HepG2 (cell line): ENCODE measurements around the gene PLCG1. TPM values are rescaled to one million over a fixed set of nuclear protein-coding genes. Genes with fewer than 3 reads are reported as not detected.

ENCODE experiments used
- ATAC-seq: fragments of 200-7000 bp; cut with Tn5 transposase; 3 replicates; pipeline ENCODE4 v1.9.1; 2020; ENCODE audit warnings: mild to moderate bottlenecking, moderate library complexity
- BruUV-seq: library from RNA; stranded (reverse); fragments of 400-500 nt; replicated peaks from 2 replicates; lab custom pipeline; 2021; lab: Mats Ljungman, UMichigan
- CTCF ChIA-PET: fragments of 300-600 bp; formaldehyde crosslinking; extraction: SDS; loops from one replicate; lab custom pipeline; 2021; ENCODE audit warnings: low total read pairs, inconsistent platforms, low intra/inter-chr PET ratio; lab: Yijun Ruan, JAX
- POLR2A ChIA-PET: fragments of 350-600 bp; sonication (Branson Sonifier 250); formaldehyde crosslinking; loops from one replicate; lab custom pipeline; 2020; ENCODE audit warnings: antibody characterized with exemption, inconsistent platforms; lab: Yijun Ruan, JAX
- DNase-seq: peaks from one replicate; pipeline ENCODE4 v3.0.0-alpha.2; 2015; ENCODE audit warnings: low spot score
- FAIRE-seq: peaks from 3 replicates; lab custom pipeline; 2011; peaks lifted over from hg19 to GRCh38; lab: Jason Lieb, UNC
- H2AFZ ChIP-seq: one replicate; pipeline ENCODE4 v1.6.1; 2011; ENCODE audit warnings: low read length, inconsistent platforms
- H3K27ac ChIP-seq: fragments of 300-600 bp; 3 replicates; pipeline ENCODE4 v1.8.0; 2011; ENCODE audit warnings: mixed run types, mild to moderate bottlenecking, mixed read lengths, low read length, inconsistent platforms; ENCODE audit not compliant: insufficient read depth; ENCODE audit errors: extremely low read length
- H3K27me3 ChIP-seq, 2 experiments: fragments of 200-600 bp in 1 of 2; 2 replicates in 1 of 2; 3 replicates in 1 of 2; pipeline versions ENCODE4 v1.6.0 to v1.8.0; 2011; ENCODE audit warnings: low read length in 2 of 2, mild to moderate bottlenecking in 2 of 2, moderate library complexity in 2 of 2, inconsistent platforms in 1 of 2; ENCODE audit not compliant: insufficient read depth in 2 of 2, control insufficient read depth in 1 of 2
- H3K36me3 ChIP-seq, 2 experiments: fragments of 200-600 bp in 1 of 2; replicated peaks in 1 of 2; 2 replicates in 1 of 2; 3 replicates in 1 of 2; pipeline versions ENCODE4 v1.5.1 to v1.8.0; 2011; ENCODE audit warnings: low read length in 2 of 2, inconsistent platforms in 1 of 2; ENCODE audit not compliant: insufficient read depth in 2 of 2, control insufficient read depth in 1 of 2
- H3K4me1 ChIP-seq: 2 replicates; pipeline ENCODE4 v1.5.1; 2012; ENCODE audit warnings: low read length, inconsistent platforms; ENCODE audit not compliant: insufficient read depth
- H3K4me2 ChIP-seq: 2 replicates; pipeline ENCODE4 v1.6.0; 2011; ENCODE audit warnings: low read depth, low read length, inconsistent platforms
- H3K4me3 ChIP-seq, 3 experiments: fragments of 200-600 bp in 1 of 3; sonication (generic), shearing (Covaris generic) in 1 of 3; replicated peaks in 1 of 3; 2 replicates each; pipeline ENCODE4 v1.5.1; 2011 to 2016; ENCODE audit warnings: low read length in 3 of 3, inconsistent platforms in 2 of 3, low read depth in 2 of 3, mild to moderate bottlenecking in 2 of 3, control low read depth in 1 of 3, mixed read lengths in 1 of 3; ENCODE audit not compliant: insufficient read depth in 1 of 3
- H3K79me2 ChIP-seq: one replicate; pipeline ENCODE4 v1.6.1; 2011; ENCODE audit warnings: low read length, inconsistent platforms; ENCODE audit not compliant: insufficient read depth
- H3K9ac ChIP-seq: 2 replicates; pipeline ENCODE4 v1.6.0; 2011; ENCODE audit warnings: mild to moderate bottlenecking, low read depth, low read length, inconsistent platforms; ENCODE audit not compliant: insufficient read depth
- H3K9me3 ChIP-seq: 2 replicates; pipeline ENCODE4 v1.5.1; 2012; ENCODE audit warnings: mild to moderate bottlenecking, low read length
- H4K20me1 ChIP-seq: 2 replicates; pipeline ENCODE4 v1.6.0; 2011; ENCODE audit warnings: inconsistent platforms, mild to moderate bottlenecking, low read length, moderate library complexity; ENCODE audit not compliant: insufficient read depth
- ASH2L ChIP-seq: fragments of 300-600, 200-600 bp; sonication (generic); IDR thresholded peaks from 2 replicates; pipeline ENCODE4 v1.7.0; 2017; ENCODE audit warnings: low read depth, mild to moderate bottlenecking, moderate library complexity, mixed read lengths, low read length; ENCODE audit not compliant: insufficient read length
- ATM ChIP-seq: fragments of 450-650 bp; IDR thresholded peaks from 2 replicates; pipeline ENCODE4 v1.7.1; 2017; ENCODE audit warnings: mild to moderate bottlenecking, borderline replicate concordance
- EHMT2 ChIP-seq: fragments of 200-600 bp; sonication (generic); IDR thresholded peaks from 2 replicates; pipeline ENCODE4 v1.7.0; 2017; ENCODE audit warnings: antibody characterized with exemption, low read depth, low read length, borderline replicate concordance
- ETV5 ChIP-seq: IDR thresholded peaks from 2 replicates; pipeline ENCODE4 v1.6.1; 2018; ENCODE audit warnings: missing biosample characterization, missing genetic modification reagents, inconsistent platforms, borderline replicate concordance
- FOSL2 ChIP-seq: sonication (generic); formaldehyde crosslinking; IDR thresholded peaks from 2 replicates; pipeline ENCODE4 v1.4.0; 2020; ENCODE audit warnings: missing genetic modification reagents
- FOXC1 ChIP-seq: sonication (generic); formaldehyde crosslinking; IDR thresholded peaks from 2 replicates; pipeline ENCODE4 v1.8.0; 2022; ENCODE audit warnings: mild to moderate bottlenecking, missing genetic modification reagents, borderline replicate concordance
- GZF1 ChIP-seq: sonication (generic); formaldehyde crosslinking; IDR thresholded peaks from 2 replicates; pipeline ENCODE4 v1.5.1; 2020; ENCODE audit warnings: mild to moderate bottlenecking, missing genetic modification reagents
- IKZF4 ChIP-seq: sonication (generic); formaldehyde crosslinking; IDR thresholded peaks from 2 replicates; pipeline ENCODE4 v1.5.1; 2020; ENCODE audit warnings: borderline replicate concordance, mild to moderate bottlenecking, low read depth, missing genetic modification reagents; ENCODE audit errors: not compliant biosample characterization
- MTA3 ChIP-seq: sonication (generic); formaldehyde crosslinking; IDR thresholded peaks from 2 replicates; pipeline ENCODE4 v1.4.0; 2020; ENCODE audit warnings: missing genetic modification reagents
- NCOA1 ChIP-seq: sonication (generic); formaldehyde crosslinking; IDR thresholded peaks from 2 replicates; pipeline ENCODE4 v1.9.0; 2021; ENCODE audit warnings: missing genetic modification reagents
- RAD51 ChIP-seq: fragments of 450-650 bp; IDR thresholded peaks from 2 replicates; pipeline ENCODE4 v1.6.1; 2016; ENCODE audit warnings: borderline replicate concordance
- RBM22 ChIP-seq: fragments of 200-400 bp; formaldehyde crosslinking; optimal IDR thresholded peaks from 2 replicates; pipeline ENCODE3; 2017; ENCODE audit warnings: mild to moderate bottlenecking, low read length, moderate library complexity
- RELA ChIP-seq: sonication (generic); formaldehyde crosslinking; IDR thresholded peaks from 2 replicates; pipeline ENCODE4 v1.4.0; 2020; ENCODE audit warnings: missing genetic modification reagents
- SALL1 ChIP-seq: sonication (generic); formaldehyde crosslinking; IDR thresholded peaks from 2 replicates; pipeline ENCODE4 v1.8.0; 2022; ENCODE audit warnings: mild to moderate bottlenecking, missing genetic modification reagents
- ZFX ChIP-seq: sonication (generic); formaldehyde crosslinking; IDR thresholded peaks from 2 replicates; pipeline ENCODE4 v1.4.0; 2020; ENCODE audit warnings: mild to moderate bottlenecking, low read depth, missing genetic modification reagents, moderate library complexity
- ZNF224 ChIP-seq: sonication (generic); formaldehyde crosslinking; IDR thresholded peaks from 2 replicates; pipeline ENCODE4 v1.5.0; 2020; ENCODE audit warnings: mild to moderate bottlenecking, missing genetic modification reagents
- ZNF264 ChIP-seq: sonication (generic); formaldehyde crosslinking; IDR thresholded peaks from 2 replicates; pipeline ENCODE4 v1.4.0; 2020; ENCODE audit warnings: missing genetic modification reagents
- ZNF430 ChIP-seq: sonication (generic); formaldehyde crosslinking; IDR thresholded peaks from 2 replicates; pipeline ENCODE4 v1.9.0; 2021; ENCODE audit warnings: mild to moderate bottlenecking, missing genetic modification reagents
- ZNF510 ChIP-seq: sonication (generic); formaldehyde crosslinking; IDR thresholded peaks from 2 replicates; pipeline ENCODE4 v1.4.0; 2020; ENCODE audit warnings: low read depth, mild to moderate bottlenecking, missing genetic modification reagents
- ZNF569 ChIP-seq: sonication (generic); formaldehyde crosslinking; IDR thresholded peaks from 2 replicates; pipeline ENCODE4 v1.5.0; 2020; ENCODE audit warnings: mild to moderate bottlenecking, missing genetic modification reagents, moderate library complexity, borderline replicate concordance
- WGBS: methylation state at CpG from one replicate; pipeline ENCODE4 v1.1.6; 2017; ENCODE audit warnings: low lambda C conversion rate; 5-methylcytosine and 5-hydroxymethylcytosine counted together
- in situ Hi-C: cut with HindIII; loops from 2 replicates; pipeline ENCODE4 v1.10.0; 2017; ENCODE audit warnings: low pct_unique_long_range_greater_than_20kb; ENCODE audit not compliant: extremely low pct_ligation_motif_present
- intact Hi-C: fragments of 100-400 bp; cut with micrococcal nuclease; formaldehyde crosslinking; loops from one replicate; pipeline ENCODE4 v1.10.0; 2022; ENCODE audit not compliant: unreplicated experiment
- polyA plus RNA-seq, 8 experiments: library from polyadenylated mRNA; depleted of rRNA in 3 of 8; stranded (reverse) in 7 of 8; unstranded in 1 of 8; fragments of >200 nt; fragmentation: Illumina TruSeq in 4 of 8; extraction: Trizol in 4 of 8; gene quantifications; 2 replicates each; pipeline versions ENCODE4 v1.2.1 to v1.2.3, GENCODE V29; 2011 to 2016; ENCODE audit warnings: low read depth in 4 of 8, missing spikeins in 1 of 8, mixed read lengths in 1 of 8; ENCODE audit not compliant: insufficient read depth in 1 of 8
- total RNA-seq, 5 experiments: library from RNA; depleted of rRNA; stranded (reverse); fragments of >200 nt; fragmentation: Illumina TruSeq; extraction: Trizol; gene quantifications; 2 replicates each; pipeline ENCODE4 v1.2.3, GENCODE V29; 2016; ENCODE audit warnings: low read depth in 1 of 5
- TF ChIP-seq, protein P1 (sequence below): IDR thresholded peaks from 2 replicates; pipeline ENCODE4 v1.4.0; 2020; ENCODE audit warnings: mild to moderate bottlenecking, missing genetic modification reagents
- TF ChIP-seq, protein P2 (sequence below): sonication (generic); formaldehyde crosslinking; IDR thresholded peaks from 2 replicates; pipeline ENCODE4 v1.4.0; 2020; ENCODE audit warnings: missing genetic modification reagents

Gene PLCG1
- total and polyA plus RNA-seq, 2 of the 13 experiments (the other 11 are each of a cell fraction or from before 2014, with no cell fraction given), result 85.3 to 158 TPM

GRCh38 chr20:41124451-41125094 is 12.8 kb upstream of the PLCG1 start:
- Histone ChIP-seq H3K4me3 (no peak overlapping the region), H3K9ac (no peak overlapping the region; the same call in 1 of the 2 replicates), H3K4me2 (no peak overlapping the region), H3K27ac (peak overlapping the region; percentile 23), H3K36me3 (peaks cover 28 to 49% of the 10 kb centered on the region in 2 experiments), H4K20me1 (no peaks in the 10 kb centered on the region), H3K27me3 (no peaks in the 10 kb centered on the region), H3K9me3 (no peaks in the 10 kb centered on the region), H3K79me2 (no peaks in the 10 kb centered on the region), H3K4me1 (peaks cover 17% of the 10 kb centered on the region), H2AFZ (no peak overlapping the region)
- no peak for FAIRE-seq
- no TSS peak for BruUV-seq
- DNase-seq, result no peak
- WGBS, result 93% methylated on average over 3 of the region's 3 CpGs
- POLR2A ChIA-PET, result no interaction called here
- ATAC-seq, result peak; percentile 57
- intact Hi-C loops (no loop called here), in situ Hi-C loops (no loop called here)
- CTCF ChIA-PET, result no interaction called here
- no peak for TF ChIP-seq MTA3 (CRISPR knock-in tag)
- TF ChIP-seq IKZF4 (CRISPR knock-in tag), result no peak
- TF ChIP-seq NCOA1, result no peak
- no peak for TF ChIP-seq ZNF569 (CRISPR knock-in tag)
- TF ChIP-seq ZNF430, result no peak
- no peak for TF ChIP-seq RELA (CRISPR knock-in tag)
- no peak for TF ChIP-seq FOXC1 (CRISPR knock-in tag)
- no peak for TF ChIP-seq EHMT2
- TF ChIP-seq RAD51, result no peak
- TF ChIP-seq, protein P1, sequence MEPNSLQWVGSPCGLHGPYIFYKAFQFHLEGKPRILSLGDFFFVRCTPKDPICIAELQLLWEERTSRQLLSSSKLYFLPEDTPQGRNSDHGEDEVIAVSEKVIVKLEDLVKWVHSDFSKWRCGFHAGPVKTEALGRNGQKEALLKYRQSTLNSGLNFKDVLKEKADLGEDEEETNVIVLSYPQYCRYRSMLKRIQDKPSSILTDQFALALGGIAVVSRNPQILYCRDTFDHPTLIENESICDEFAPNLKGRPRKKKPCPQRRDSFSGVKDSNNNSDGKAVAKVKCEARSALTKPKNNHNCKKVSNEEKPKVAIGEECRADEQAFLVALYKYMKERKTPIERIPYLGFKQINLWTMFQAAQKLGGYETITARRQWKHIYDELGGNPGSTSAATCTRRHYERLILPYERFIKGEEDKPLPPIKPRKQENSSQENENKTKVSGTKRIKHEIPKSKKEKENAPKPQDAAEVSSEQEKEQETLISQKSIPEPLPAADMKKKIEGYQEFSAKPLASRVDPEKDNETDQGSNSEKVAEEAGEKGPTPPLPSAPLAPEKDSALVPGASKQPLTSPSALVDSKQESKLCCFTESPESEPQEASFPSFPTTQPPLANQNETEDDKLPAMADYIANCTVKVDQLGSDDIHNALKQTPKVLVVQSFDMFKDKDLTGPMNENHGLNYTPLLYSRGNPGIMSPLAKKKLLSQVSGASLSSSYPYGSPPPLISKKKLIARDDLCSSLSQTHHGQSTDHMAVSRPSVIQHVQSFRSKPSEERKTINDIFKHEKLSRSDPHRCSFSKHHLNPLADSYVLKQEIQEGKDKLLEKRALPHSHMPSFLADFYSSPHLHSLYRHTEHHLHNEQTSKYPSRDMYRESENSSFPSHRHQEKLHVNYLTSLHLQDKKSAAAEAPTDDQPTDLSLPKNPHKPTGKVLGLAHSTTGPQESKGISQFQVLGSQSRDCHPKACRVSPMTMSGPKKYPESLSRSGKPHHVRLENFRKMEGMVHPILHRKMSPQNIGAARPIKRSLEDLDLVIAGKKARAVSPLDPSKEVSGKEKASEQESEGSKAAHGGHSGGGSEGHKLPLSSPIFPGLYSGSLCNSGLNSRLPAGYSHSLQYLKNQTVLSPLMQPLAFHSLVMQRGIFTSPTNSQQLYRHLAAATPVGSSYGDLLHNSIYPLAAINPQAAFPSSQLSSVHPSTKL (CRISPR knock-in tag), result peak; percentile 33; the same call in 1 of the 2 replicates
- TF ChIP-seq ZNF264 (CRISPR knock-in tag), result no peak
- no peak for TF ChIP-seq ZNF510
- 0 out of 2 replicates have a peak, but pooled peaks have one; percentile 23 for TF ChIP-seq SALL1 (CRISPR knock-in tag)
- peak; percentile 79 for TF ChIP-seq RBM22
- TF ChIP-seq ZFX (CRISPR knock-in tag), result peak; percentile 52
- TF ChIP-seq, protein P2, sequence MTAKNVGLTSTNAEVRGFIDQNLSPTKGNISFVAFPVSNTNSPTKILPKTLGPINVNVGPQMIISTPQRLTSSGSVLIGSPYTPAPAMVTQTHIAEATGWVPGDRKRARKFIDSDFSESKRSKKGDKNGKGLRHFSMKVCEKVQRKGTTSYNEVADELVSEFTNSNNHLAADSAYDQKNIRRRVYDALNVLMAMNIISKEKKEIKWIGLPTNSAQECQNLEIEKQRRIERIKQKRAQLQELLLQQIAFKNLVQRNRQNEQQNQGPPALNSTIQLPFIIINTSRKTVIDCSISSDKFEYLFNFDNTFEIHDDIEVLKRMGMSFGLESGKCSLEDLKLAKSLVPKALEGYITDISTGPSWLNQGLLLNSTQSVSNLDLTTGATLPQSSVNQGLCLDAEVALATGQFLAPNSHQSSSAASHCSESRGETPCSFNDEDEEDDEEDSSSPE (CRISPR knock-in tag), result no peak
- no peak for TF ChIP-seq ATM
- no peak for TF ChIP-seq ZNF224 (CRISPR knock-in tag)
- TF ChIP-seq ASH2L, result no peak
- no peak for TF ChIP-seq GZF1 (CRISPR knock-in tag)
- peak; percentile 55; the same call in 1 of the 2 replicates for TF ChIP-seq ETV5 (CRISPR knock-in tag)
- 0 out of 2 replicates have a peak, but pooled peaks have one; percentile 19 for TF ChIP-seq FOSL2 (CRISPR knock-in tag)
